GM18867 (cell line): ENCODE data around the gene BCAR1.
A peak's percentile ranks its signal among the peaks of the same experiment; 100 is the strongest.
"Not testable (repeated sequence)": the region's sequence is repeated elsewhere in the genome, so short reads cannot be mapped to it uniquely, and the experiment has no call there.

Experiments used
- ATAC-seq: cut with Tn5 transposase; IDR thresholded peaks from one replicate; pipeline ENCODE4 v1.9.1; 2021; ENCODE audit warnings: mild to moderate bottlenecking, moderate library complexity; ENCODE audit not compliant: unreplicated experiment

Gene BCAR1, protein sequence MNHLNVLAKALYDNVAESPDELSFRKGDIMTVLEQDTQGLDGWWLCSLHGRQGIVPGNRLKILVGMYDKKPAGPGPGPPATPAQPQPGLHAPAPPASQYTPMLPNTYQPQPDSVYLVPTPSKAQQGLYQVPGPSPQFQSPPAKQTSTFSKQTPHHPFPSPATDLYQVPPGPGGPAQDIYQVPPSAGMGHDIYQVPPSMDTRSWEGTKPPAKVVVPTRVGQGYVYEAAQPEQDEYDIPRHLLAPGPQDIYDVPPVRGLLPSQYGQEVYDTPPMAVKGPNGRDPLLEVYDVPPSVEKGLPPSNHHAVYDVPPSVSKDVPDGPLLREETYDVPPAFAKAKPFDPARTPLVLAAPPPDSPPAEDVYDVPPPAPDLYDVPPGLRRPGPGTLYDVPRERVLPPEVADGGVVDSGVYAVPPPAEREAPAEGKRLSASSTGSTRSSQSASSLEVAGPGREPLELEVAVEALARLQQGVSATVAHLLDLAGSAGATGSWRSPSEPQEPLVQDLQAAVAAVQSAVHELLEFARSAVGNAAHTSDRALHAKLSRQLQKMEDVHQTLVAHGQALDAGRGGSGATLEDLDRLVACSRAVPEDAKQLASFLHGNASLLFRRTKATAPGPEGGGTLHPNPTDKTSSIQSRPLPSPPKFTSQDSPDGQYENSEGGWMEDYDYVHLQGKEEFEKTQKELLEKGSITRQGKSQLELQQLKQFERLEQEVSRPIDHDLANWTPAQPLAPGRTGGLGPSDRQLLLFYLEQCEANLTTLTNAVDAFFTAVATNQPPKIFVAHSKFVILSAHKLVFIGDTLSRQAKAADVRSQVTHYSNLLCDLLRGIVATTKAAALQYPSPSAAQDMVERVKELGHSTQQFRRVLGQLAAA

DNA sequence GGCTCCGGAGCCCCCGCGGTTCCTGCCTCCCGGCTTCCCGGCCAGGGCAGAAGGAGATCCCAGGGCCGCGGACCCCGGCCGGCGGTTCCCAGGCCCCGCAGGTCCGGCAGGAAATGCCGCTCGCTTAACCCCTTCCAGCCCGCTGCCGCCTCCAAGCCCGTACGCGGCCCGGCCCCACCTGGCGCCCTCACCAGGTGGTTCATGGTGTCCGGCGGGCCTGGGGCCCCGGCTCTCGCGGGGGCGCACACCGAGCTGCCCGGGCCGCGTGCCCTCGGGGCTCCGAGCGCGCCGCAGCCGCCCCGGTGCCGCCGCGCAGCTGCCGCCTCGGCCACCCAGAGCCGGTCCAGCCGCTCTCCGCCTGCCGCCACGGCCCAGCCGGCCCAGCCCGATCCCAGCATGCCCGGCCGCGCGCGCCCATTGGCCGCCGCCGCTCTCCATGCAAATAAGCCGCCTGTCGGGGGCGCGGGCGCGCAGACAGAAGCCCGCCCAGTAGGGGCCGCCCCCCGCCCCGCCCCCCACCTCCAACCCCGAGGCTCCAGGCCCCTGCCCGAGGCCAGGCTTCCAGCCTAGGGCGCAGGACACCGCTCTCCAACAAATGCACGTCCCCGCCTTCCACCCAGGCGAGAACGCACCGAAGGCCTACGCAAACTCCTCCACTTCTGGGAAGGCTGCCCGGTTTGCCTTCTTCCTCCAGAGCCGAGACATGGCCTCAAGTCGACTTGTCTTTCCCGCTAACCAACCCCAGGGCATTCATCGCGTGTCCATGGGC lies at the start of gene BCAR1:
BCAR1 (minus strand) TSS at position 345 of the 769 bp plus-strand sequence; CDS start at position 203, 142 bp downstream.
- ATAC-seq, result peak; percentile 62

DNA sequence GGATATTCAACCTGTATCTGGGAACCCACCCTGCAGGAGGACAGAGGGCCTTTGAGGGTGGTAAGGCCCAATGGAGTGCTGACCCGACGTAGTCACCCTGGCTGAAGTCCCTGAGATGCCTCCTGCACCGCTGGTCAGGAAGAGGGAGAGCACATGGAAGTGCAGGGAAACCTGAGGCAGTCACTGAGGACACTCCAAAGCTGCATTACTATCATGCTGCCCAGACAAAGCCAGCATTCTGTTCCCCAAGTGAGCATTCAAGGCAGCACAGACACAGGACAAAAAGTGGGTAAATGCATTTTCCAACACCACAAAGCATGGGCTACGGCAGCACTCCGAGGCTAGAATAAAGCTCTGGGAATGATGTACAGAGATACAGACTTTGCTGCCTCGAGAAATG lies 46.8 kb upstream of the BCAR1 start:
- no peak for ATAC-seq

DNA sequence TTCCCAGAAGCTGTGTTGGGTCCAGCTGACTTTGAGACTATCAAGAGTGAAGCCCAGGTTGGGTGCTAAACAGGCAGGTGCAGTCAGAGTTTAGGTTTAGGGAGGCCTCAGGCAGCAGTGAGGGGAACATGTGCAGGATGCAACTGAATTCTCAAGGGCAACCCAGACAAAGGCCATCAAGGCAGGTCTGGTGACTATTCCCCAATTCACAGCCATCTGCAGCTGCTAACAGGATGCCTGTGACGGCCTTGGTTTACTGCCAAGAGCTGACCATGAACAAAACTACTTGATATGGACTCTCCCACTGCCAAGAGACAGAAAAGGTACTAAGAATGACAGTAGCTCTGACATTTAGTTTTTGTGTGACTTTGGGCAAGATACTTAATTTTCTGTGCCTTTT lies 45.2 kb upstream of the BCAR1 start:
- no peak for ATAC-seq

DNA sequence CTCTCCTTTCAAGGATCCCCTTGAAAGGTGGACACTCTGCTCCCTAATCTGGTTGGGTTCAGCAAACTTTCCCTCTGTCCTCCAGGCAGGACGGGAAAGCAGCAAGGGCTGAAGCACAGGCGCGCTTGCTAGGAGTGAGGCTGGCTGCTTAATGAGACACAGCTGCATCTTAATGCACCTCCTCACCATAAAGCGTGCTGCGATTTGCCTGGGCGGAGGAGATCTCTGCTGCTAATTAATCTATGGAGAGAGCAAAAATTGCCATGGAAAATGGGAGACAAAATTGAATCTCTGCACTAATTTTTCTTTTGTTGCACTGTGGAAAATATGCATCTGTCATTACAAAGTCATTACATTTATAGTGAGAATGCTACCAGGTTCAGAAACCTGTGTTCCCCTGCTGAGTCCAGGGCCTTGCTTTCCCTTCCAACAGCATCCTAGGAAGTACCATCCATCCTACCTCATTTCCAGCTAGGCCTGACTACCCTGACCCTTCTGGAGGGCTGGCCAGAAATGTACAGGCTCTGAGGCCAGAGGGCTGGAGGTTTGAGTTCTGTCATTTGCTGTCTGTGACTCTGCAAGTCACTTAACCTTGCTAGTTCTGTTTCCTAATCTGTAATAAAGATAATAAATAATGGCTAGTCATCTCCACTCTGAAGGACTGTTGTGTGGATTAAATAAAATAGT lies 43.5 kb upstream of the BCAR1 start:
- no peak for ATAC-seq

DNA sequence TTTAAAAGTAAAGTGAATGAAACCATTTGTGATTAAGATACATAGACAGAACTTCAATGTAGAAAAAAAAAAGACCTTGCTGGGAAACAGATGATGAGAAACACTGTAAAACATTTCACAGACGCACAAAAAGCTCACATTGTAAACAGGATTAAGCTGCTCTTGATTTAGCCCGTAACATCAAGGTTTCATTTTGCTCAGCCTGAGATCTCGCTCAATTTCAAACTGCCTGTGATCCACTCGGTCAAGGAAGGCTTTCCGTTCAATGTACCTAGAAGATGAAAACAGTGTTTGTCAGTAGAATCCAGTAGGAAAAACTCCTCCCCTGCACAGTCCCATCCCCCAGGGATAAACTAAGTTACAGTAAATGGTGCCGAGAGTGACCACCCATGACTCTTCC lies 42.3 kb upstream of the BCAR1 start:
- no peak for ATAC-seq

DNA sequence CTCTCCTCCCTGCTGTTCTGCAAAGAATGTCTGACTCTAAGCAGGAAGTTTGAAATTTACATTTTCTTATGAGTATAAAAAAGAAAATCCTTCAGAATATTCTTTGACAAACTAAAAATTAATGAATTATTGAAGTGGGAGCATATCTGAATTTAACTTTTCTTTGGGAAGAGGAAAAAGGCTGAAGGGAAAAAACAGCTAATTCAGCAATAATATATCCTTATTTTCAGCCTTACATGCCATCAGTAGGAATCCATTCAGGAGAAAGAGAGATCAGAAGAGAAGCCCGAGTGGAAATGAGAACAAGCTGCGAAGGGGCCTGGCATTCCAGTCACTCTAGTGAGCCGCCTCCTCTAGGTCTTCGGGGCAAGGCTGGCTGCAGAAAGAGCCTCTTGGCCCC lies 41.7 kb upstream of the BCAR1 start:
- no peak for ATAC-seq

DNA sequence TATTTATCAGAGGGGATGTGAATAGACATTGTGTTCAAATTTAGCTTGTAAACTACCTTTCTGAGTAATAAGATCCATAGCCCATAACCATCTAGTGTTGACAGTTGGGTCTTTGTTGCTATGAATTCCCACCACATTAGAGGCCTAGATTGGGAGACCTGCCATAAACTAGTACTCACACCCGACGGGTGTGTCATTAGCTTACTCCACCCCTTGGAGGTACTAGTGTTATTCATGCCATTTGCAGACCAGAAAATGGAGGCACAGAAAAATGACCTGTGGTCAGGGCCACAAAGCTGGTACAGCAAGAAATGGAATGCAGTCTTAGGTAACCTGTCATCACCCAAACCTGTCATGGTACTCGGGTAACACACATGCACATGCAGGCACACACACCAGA lies 41.3 kb upstream of the BCAR1 start:
- ATAC-seq, result no peak

DNA sequence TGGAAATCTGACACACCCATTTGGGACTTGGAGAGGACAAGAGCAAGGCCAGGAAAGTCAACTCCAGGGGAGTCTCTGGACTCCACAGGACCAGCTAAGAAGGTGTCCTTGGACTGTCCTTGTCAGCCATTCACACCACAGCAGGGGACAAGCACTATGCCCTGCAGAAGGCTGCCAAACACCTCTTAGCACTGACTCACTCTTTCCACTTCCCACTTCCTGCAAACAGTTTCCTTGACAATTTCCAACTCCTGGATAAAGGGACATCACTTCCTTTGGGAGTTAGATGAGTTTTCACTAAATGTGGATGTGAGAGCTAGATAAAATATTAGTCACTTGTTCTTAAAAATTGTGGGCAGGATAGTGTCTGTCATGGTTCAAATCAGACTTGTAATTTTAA lies 37.8 kb upstream of the BCAR1 start:
- no peak for ATAC-seq

DNA sequence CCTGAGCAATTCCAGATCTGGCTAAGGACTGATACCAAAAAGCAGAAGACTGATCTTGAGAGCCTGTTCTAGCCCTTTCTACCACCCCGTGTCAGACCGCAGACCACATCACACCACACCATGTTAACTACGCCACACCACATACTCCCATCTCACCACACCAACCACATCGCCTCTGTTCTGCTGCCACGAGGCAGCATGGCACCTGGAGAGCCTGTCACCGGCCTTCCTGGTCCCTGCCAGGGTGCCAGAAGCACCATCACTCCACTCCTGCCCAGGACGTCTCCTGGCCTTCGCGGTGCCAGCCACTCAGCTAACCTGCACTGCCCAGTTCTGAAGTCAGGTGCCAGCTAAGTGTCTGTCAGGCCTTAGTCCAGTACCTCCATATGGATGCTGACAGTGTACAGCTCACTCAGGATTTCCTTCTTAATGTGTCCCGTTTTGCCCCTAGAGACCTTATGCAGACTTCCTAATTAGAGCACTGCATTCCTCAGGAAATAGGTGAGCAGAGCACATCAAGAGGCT lies 37.2 kb upstream of the BCAR1 start:
- ATAC-seq, result peak; percentile 77

DNA sequence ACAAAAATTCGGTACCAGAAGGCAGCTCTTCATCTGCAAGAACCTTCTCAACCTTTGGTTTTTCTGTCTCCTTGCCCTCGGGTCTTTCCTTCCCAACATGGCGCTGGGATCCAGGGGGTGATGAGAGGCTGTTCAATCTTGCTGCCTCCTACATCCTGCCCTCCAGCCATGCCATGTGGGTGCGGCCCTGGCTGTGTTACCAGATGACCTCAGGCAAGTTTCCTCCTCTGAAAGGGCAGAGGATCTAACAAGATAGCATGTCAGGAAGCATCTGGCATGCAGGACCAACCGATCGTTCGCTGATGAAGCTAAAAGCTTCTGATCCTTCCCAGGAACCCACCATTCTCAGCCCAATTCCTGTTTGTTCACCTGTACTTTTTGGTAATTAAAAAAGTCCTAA lies 36.8 kb upstream of the BCAR1 start:
- peak; percentile 17 for ATAC-seq

DNA sequence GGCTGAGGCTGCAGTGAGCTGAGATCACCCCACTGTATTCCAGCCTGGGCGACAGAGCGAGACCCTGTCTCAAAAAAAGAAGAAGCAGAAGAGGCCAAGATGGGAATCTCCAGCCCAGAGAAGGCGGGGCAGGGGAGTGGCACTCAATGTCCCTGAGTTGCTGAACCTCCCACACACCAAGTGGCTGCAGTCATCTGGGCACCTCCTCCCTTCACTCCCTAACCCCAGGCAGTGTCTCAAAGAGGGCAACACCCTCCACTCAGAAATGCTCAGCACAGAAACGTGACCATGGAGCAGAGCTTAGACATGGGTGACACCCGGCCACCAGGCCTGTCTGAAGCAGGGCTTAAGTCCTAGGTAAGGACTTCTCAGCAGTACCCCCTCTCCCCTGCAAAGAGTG lies 36.3 kb upstream of the BCAR1 start:
- ATAC-seq, result no peak

DNA sequence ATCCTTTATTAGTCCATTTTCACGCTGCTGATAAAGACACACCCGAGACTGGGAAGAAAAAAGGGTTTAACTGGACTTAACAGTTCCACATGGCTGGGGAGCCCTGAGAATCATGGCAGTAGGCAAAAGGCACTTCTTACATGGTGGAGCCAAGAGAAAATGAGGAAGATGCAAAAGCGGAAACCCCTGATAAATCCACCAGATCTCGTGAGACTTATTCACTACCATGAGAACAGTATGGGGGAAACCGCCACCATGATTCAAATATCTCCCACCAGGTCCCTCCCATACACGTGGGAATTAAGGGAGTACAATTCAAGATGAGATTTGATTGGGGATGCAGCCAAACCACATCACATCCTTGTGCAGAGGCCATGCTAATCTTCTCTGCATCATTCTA lies 35.0 kb upstream of the BCAR1 start:
- no peak for ATAC-seq

DNA sequence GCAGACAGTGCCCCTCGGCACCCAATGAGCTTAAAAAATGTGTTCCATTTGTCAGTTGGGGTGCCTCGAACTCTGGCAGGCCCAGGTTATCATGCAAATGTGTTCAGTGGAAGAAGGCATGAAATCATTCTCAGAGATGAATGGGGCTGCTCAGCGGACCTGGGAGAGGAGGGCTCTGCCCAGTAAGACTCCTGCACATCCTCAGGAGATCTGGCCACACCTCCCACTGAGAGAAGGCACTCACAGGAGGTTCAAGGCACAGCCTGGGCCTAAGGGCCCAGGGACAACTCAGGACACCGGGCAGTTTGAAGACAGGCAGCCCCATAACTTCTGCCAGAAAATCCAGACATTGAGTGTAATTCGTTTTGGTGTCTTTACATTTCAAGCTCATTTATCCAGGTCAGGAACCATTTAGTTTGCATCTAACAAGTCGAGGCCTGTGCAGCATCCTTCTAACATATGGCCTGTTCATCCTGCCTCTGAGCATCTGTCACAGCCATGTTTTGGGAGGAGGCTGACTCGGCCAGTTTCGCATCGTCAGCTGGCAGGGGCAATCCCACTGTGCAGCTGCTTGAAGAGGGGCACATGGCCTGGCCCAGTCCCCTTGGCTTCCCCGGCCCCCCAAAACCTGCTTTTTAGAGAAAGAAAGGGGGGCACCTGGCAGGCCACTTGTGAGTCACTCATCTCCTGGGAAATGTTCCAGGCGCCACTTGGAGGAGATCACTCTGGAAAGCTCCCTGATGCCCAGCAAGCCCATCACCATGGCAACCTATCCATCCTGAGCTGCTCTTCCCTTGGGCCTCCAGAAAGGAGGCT lies 31.2 kb upstream of the BCAR1 start:
- ATAC-seq, result no peak

DNA sequence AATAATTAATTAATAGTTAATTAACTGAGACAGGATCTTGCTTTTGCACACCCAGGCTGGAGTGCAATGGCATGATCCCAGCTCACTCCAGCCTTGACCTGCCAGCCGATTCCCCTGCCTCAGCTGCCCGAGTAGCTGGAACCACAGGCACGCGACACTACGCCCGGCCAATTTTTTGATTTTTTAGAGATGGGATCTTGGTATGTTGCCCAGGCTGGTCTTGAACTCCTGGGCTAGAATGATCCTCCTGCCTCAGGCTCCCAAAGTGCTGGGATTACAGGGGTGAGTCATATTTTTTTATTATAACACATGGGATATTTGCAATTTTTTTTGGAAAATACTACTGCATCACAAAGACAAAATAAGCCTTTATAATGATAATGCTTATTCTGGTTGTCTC lies 30.4 kb upstream of the BCAR1 start:
- ATAC-seq, result no peak

DNA sequence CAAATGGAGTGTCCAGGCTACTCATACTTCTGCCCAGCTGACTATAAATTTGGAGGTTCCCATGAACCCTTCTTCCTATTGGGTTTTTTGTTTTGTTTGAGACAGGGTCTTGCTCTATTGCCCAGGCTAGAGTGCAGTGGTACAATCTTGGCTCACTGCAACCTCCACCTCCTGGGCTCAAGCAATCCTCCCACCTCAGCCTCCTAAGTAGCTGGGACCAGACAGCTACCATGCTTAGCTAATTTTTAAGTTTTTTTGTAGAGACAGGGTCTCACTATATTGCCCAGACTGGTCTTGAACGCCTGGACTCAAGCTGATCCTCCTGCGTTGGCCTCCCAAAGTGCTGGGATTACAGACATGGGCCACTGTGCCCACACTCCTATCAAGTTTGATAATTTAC lies 29.6 kb upstream of the BCAR1 start:
- not testable (repeated sequence) for ATAC-seq

DNA sequence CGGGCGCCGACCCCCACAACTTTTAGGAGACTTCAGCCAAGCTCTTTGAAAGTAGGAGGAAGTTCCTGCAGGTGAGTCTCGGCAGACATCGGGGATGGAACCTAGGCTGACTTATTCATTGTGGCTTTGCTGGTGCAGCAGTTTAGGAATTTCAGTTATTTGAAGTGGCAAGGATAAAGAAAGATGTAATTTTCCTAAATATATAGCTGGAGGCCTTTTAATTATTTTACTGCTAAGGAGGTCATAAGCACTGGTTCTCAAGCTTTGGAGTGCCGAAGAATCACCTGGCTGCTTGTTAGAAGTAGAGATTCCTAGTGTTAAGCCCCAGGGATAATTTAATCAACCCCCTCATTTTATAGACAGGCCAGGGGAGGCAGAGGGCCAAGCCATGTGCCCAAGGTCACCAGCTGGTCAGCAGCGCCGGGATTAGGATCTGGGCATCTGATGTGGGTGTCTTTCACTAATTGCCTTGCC lies 28.9 kb upstream of the BCAR1 start:
- ATAC-seq, result no peak

DNA sequence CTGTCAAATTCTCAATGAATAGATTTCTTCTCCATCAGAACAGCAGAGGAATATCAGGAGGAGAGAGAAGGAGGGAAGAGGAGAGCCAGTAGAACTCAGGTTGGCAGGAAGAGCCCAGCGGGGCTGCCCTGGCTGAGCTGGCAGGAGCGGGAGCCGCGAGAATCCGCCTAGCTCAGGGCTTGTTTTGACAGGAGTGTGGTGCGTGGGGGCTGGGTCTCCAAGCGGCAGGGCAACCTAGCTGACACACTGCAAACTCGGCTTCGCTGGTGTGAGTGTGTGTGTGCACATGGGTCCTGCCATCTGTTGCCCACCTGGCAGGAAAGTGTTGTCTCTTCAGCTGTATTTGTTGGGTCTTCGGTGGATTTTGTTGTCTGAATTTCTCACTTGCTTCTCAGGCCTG lies 27.9 kb upstream of the BCAR1 start:
- no peak for ATAC-seq

DNA sequence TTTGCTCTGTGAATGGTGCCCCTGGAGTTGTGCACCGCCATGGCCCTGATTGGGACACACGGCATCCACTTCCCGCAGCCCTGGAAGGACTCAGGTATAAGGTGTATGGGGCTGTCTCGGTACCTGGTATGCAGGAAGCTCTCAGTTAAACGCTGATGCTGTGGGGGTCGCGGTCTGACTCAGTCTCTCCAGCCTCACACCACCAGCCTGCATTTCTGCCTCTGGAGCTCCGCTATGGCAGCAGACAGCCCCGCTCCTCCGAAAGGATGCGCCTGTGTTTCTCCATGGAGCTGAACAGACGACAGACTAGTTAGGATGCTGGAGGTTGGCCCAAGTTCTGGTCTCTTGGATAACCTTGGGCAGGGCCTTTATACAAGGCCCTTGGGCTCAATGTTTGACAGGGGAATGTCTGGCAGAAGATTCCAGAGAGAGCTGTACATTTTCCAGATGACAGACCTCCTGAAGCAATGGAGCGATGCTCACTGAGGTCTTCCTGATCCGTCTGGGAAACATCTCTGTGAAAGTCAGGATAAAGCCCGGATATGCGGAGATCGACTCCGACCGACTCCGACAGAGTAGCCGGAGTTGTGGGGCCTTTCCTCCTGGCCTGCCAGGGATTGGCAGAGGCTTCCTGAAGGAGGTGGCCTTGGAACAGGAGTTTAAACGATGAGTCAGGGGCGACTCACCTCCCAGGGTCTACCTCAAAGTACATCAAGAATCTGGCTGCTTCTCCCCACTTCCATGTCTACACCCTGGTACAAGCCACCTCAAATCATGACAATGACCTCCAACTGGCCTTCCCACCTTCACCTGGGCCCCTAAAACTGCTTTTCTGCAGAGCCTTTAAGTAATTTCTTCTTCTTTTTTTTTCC lies 21.9 kb upstream of the BCAR1 start:
- ATAC-seq, result no peak

DNA sequence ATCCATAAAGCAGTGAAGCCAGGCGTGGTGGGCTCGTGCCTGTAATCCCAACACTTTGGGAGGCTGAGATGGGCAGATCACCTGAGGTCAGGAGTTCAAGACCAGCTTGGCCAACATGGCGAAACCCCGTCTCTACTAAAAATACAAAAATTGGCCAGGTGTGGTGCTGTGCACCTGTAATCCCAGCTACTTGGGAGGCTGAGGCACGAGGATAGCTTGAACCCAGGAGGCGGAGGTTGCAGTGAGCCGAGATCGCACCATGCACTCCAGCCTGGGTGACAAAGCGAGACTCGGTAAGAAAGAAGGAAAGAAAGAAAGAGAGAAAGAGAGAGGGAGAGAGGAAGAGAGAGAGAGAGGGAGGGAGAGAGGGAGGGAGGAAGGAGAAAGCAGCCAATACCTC lies 21.2 kb upstream of the BCAR1 start:
- not testable (repeated sequence) for ATAC-seq
